ENCODE measurements around the gene OTULIN. TPM values are rescaled to one million over a fixed set of nuclear protein-coding genes. Genes with fewer than 3 reads are reported as not detected.

The OTULIN gene
- total RNA-seq, 1 donor from 2014 or later, result 10.4 TPM

GRCh38 chr5:14742498-14742897 lies 78.0 kb downstream of the OTULIN start:
- Histone ChIP-seq H3K9ac (ENCODE audit: low read depth in 1 of 3, low read length in 3 of 3) (peak overlapping the region in 1 of 3 donors; percentile 33), H3K4me1 (ENCODE audit: control insufficient read depth in 3 of 3, insufficient read depth in 3 of 3, low read length in 3 of 3) (peaks cover 29 to 64% (median 54%) of the 10 kb centered on the region in 3 donors), H3K27me3 (ENCODE audit: control insufficient read depth in 3 of 3, insufficient read depth in 3 of 3, low read length in 3 of 3) (no peaks in the 10 kb centered on the region), H3K9me3 (ENCODE audit: control insufficient read depth in 3 of 3, low read length in 3 of 3) (no peaks in the 10 kb centered on the region), H3K4me3 (ENCODE audit: low read length in 3 of 3) (no peak overlapping the region), H3K36me3 (ENCODE audit: control insufficient read depth in 3 of 3, insufficient read depth in 3 of 3, low read length in 3 of 3) (peaks cover 18 to 36% (median 21%) of the 10 kb centered on the region in 3 donors), H3K27ac (ENCODE audit: low read depth, low read length) (peak overlapping the region; percentile 4)

DNA sequence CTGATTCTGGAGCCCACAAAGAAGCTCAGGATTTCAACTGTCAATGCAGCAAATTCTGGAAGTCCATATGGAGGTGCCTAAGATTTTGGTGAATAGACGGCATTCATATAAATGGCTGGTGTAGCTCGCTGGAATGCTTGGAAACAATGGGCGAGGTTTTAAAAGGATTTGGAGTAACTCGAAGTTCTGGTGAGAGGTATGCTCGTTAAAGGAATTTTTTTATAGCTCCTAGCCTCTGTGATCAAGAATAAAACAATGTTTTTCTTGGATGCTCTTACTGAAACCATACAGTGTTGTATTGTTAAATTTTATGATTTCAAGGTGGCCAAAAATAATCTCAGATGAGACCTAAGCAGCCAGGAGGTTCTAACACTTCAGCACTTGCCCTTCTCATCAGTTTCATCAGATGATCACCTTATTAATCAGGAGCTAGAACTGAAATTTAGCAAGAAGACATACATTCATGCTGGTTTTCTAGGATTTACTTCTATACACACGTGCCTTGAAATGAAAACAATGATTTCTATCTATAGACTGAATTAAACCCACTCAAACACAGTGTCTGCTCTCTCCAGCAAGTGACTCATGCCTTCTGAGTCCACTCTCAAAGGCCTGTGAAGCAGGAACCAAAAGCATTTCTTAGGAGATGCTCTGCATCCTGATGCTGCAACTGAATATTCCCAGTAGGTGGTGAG lies 79.2 kb downstream of the OTULIN start:
- Histone ChIP-seq H3K27ac (ENCODE audit: low read depth, low read length) (peak overlapping the region; percentile 69), H3K36me3 (ENCODE audit: control insufficient read depth in 3 of 3, insufficient read depth in 3 of 3, low read length in 3 of 3) (peaks cover 16 to 44% (median 20%) of the 10 kb centered on the region in 3 donors), H3K4me1 (ENCODE audit: control insufficient read depth in 3 of 3, insufficient read depth in 3 of 3, low read length in 3 of 3) (peaks cover 35 to 66% (median 58%) of the 10 kb centered on the region in 3 donors)

DNA sequence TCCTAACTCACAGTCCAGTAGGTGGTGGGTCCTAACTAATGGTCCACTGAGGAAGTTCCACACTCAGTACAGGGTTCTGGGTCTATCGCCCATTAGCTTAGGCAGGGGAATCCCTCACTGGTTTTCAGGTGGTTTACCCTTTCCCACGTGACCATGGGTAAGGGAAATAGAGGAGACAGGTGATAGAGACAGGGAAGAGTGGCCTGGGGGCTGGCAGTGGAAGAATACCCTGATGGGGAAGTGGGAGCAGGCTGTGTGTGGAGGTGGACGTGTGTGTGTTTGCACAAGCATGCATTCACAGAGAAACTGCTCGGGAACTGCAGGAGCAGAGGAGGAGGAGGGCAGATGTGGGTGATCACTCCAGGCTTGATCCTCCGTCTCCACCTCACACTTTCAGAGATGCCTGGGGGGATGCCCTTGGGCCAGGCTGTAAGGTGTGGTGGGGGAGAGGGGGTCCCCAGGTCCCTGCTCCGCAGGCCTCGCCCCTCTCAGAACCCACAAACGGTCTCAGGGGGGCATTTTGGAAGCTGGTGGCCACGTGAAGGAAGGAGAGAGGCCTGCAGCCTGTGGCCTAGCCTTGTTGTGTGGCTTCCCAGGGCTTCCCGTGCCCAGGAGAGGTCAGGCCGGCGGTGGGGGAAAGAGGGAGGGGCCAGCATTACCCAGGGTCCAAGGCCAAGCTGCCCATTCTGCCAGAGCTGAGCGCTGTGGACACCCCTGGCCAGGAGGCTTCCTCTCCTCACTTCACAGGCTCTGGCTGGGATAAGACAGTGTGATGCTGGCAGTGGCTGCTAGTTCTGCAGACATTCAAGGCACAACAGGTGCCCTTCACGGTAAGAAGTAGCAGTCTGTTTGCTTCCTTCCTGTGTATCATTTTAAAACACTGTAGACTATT lies 80.0 kb downstream of the OTULIN start:
- Histone ChIP-seq H3K4me3 (ENCODE audit: low read length in 3 of 3) (peak overlapping the region in 1 of 3 donors; percentile 16), H3K27me3 (ENCODE audit: control insufficient read depth in 3 of 3, insufficient read depth in 3 of 3, low read length in 3 of 3) (no peaks in the 10 kb centered on the region), H3K27ac (ENCODE audit: low read depth, low read length) (peak overlapping the region; percentile 69), H3K36me3 (ENCODE audit: control insufficient read depth in 3 of 3, insufficient read depth in 3 of 3, low read length in 3 of 3) (peaks cover 17 to 46% (median 22%) of the 10 kb centered on the region in 3 donors), H3K9ac (ENCODE audit: low read depth in 1 of 3, low read length in 3 of 3) (peak overlapping the region; percentile 0 to 78 (median 15)), H3K4me1 (ENCODE audit: control insufficient read depth in 3 of 3, insufficient read depth in 3 of 3, low read length in 3 of 3) (peaks cover 36 to 70% (median 58%) of the 10 kb centered on the region in 3 donors), H3K9me3 (ENCODE audit: control insufficient read depth in 3 of 3, low read length in 3 of 3) (no peaks in the 10 kb centered on the region)

More for the DNA sequence above, 79.2 kb downstream of the OTULIN start:
- Histone ChIP-seq H3K4me3 (ENCODE audit: low read length in 3 of 3) (no peak overlapping the region), H3K9me3 (ENCODE audit: control insufficient read depth in 3 of 3, low read length in 3 of 3) (no peaks in the 10 kb centered on the region), H3K9ac (ENCODE audit: low read depth in 1 of 3, low read length in 3 of 3) (peak overlapping the region in 1 of 3 donors; percentile 78), H3K27me3 (ENCODE audit: control insufficient read depth in 3 of 3, insufficient read depth in 3 of 3, low read length in 3 of 3) (no peaks in the 10 kb centered on the region)

DNA sequence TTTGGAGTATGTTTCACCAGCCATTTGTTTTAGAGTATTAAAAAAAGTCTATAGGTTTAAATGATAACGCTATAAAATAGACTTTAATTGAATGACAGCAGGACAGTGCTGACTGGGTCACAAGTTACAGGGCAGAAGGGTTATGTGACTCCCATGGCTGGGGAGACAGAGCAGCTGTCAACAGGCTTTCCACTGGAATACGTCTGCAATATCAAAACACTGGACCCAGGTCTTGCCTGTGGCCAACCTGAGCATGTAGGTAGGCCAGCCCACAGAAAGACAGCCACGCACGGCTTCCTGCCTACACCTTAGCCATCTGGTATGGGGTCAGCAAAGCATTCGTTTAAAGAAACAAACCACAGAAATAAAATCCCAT lies 80.7 kb downstream of the OTULIN start:
- Histone ChIP-seq H3K9ac (ENCODE audit: low read depth in 1 of 3, low read length in 3 of 3) (peak overlapping the region in 2 of 3 donors; percentile 0 to 78), H3K36me3 (ENCODE audit: control insufficient read depth in 3 of 3, insufficient read depth in 3 of 3, low read length in 3 of 3) (peaks cover 19 to 44% (median 25%) of the 10 kb centered on the region in 3 donors), H3K4me1 (ENCODE audit: control insufficient read depth in 3 of 3, insufficient read depth in 3 of 3, low read length in 3 of 3) (peaks cover 37 to 72% (median 57%) of the 10 kb centered on the region in 3 donors), H3K9me3 (ENCODE audit: control insufficient read depth in 3 of 3, low read length in 3 of 3) (no peaks in the 10 kb centered on the region), H3K27ac (ENCODE audit: low read depth, low read length) (peak overlapping the region; percentile 69), H3K27me3 (ENCODE audit: control insufficient read depth in 3 of 3, insufficient read depth in 3 of 3, low read length in 3 of 3) (no peaks in the 10 kb centered on the region), H3K4me3 (ENCODE audit: low read length in 3 of 3) (no peak overlapping the region)

DNA sequence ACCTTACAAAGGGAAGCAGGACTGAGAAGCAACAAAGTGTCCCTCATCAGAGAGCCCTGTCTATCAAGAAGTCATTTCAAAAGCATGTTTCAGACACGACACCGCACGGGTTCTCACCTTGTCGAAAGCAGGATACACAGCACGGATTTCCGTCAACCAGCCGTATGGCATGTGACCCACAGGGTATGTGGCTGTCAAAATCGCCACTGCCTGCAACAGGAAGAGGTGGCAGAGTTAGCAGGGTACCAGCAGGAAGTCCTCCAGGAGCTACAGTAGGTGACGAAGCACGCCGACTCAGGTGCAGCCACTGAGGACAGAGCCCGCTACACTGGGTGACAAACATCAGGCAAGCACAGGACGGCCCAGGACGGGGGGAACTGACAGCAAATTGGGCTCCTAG lies 81.2 kb downstream of the OTULIN start:
- Histone ChIP-seq H3K9me3 (ENCODE audit: control insufficient read depth in 3 of 3, low read length in 3 of 3) (no peaks in the 10 kb centered on the region), H3K4me1 (ENCODE audit: control insufficient read depth in 3 of 3, insufficient read depth in 3 of 3, low read length in 3 of 3) (peaks cover 43 to 74% (median 60%) of the 10 kb centered on the region in 3 donors), H3K36me3 (ENCODE audit: control insufficient read depth in 3 of 3, insufficient read depth in 3 of 3, low read length in 3 of 3) (peaks cover 16 to 42% (median 29%) of the 10 kb centered on the region in 3 donors), H3K4me3 (ENCODE audit: low read length in 3 of 3) (no peak overlapping the region), H3K27me3 (ENCODE audit: control insufficient read depth in 3 of 3, insufficient read depth in 3 of 3, low read length in 3 of 3) (no peaks in the 10 kb centered on the region), H3K9ac (ENCODE audit: low read depth in 1 of 3, low read length in 3 of 3) (peak overlapping the region in 2 of 3 donors; percentile 44 to 78), H3K27ac (ENCODE audit: low read depth, low read length) (peak overlapping the region; percentile 69)

- no peaks in the 10 kb centered on the region for H3K9me3 ChIP-seq (ENCODE audit: control insufficient read depth in 3 of 3, low read length in 3 of 3)
- H3K27ac ChIP-seq (ENCODE audit: low read depth, low read length), result peak overlapping the region; percentile 37
- H3K36me3 ChIP-seq (ENCODE audit: control insufficient read depth in 3 of 3, insufficient read depth in 3 of 3, low read length in 3 of 3), result peaks cover 15 to 25% (median 24%) of the 10 kb centered on the region in 3 donors
- peaks cover 46 to 73% (median 53%) of the 10 kb centered on the region in 3 donors for H3K4me1 ChIP-seq (ENCODE audit: control insufficient read depth in 3 of 3, insufficient read depth in 3 of 3, low read length in 3 of 3)
- no peak overlapping the region for H3K4me3 ChIP-seq (ENCODE audit: low read length in 3 of 3)
- H3K27me3 ChIP-seq (ENCODE audit: control insufficient read depth in 3 of 3, insufficient read depth in 3 of 3, low read length in 3 of 3), result no peaks in the 10 kb centered on the region
- H3K9ac ChIP-seq (ENCODE audit: low read depth in 1 of 3, low read length in 3 of 3), result no peak overlapping the region
These were observed 83.8 kb downstream of the OTULIN start for GRCh38 chr5:14748180-14748900.

Other genes starting within 250 kb of the OTULIN start
- 6.3 TPM for gene OTULINL, start 82.9 kb upstream of the OTULIN start, total RNA-seq
- 13.0 TPM for gene ANKH, start 207.1 kb downstream of the OTULIN start, total RNA-seq

Data from skeletal muscle tissue (tissue), 4 donors.